ENCODE results near the gene PDE6G.
"Not testable (repeated sequence)": the region's sequence is repeated elsewhere in the genome, so short reads cannot be mapped to it uniquely, and the experiment has no call there.

Gene PDE6G

GRCh38 chr17:81683208-81683583 is 26.9 kb upstream of the PDE6G start:
- Histone ChIP-seq H3K4me3 (ENCODE audit: low read length) (peak overlapping the region; percentile 86), H3K36me3 (ENCODE audit: insufficient read depth, low read length) (peaks cover 24% of the 10 kb centered on the region), H3K9me3 (ENCODE audit: low read length) (no peaks in the 10 kb centered on the region), H3K4me1 (ENCODE audit: insufficient read depth, low read length) (peaks cover 21% of the 10 kb centered on the region), H3K27me3 (ENCODE audit: insufficient read depth, low read length) (no peaks in the 10 kb centered on the region), H2AFZ (ENCODE audit: low read depth, low read length) (peak overlapping the region; percentile 20)

GRCh38 chr17:81682565-81683207 is 26.3 kb upstream of the PDE6G start:
- no peaks in the 10 kb centered on the region for H3K9me3 ChIP-seq (ENCODE audit: low read length)
- no peaks in the 10 kb centered on the region for H3K27me3 ChIP-seq (ENCODE audit: insufficient read depth, low read length)
- H2AFZ ChIP-seq (ENCODE audit: low read depth, low read length), result no peak overlapping the region
- peaks cover 21% of the 10 kb centered on the region for H3K36me3 ChIP-seq (ENCODE audit: insufficient read depth, low read length)
- peaks cover 21% of the 10 kb centered on the region for H3K4me1 ChIP-seq (ENCODE audit: insufficient read depth, low read length)
- peak overlapping the region; percentile 86 for H3K4me3 ChIP-seq (ENCODE audit: low read length)

- Histone ChIP-seq H3K4me3 (ENCODE audit: low read length) (no peak overlapping the region), H2AFZ (ENCODE audit: low read depth, low read length) (no peak overlapping the region), H3K36me3 (ENCODE audit: insufficient read depth, low read length) (peaks cover 11% of the 10 kb centered on the region), H3K27me3 (ENCODE audit: insufficient read depth, low read length) (no peaks in the 10 kb centered on the region), H3K4me1 (ENCODE audit: insufficient read depth, low read length) (peaks cover 21% of the 10 kb centered on the region), H3K9me3 (ENCODE audit: low read length) (no peaks in the 10 kb centered on the region)
Measured at GRCh38 chr17:81681672-81682071, 25.3 kb upstream of the PDE6G start.

- H3K9me3 ChIP-seq (ENCODE audit: low read length), result no peaks in the 10 kb centered on the region
- H3K27me3 ChIP-seq (ENCODE audit: insufficient read depth, low read length), result no peaks in the 10 kb centered on the region
- H3K36me3 ChIP-seq (ENCODE audit: insufficient read depth, low read length), result peaks cover 6% of the 10 kb centered on the region
- no peak overlapping the region for H2AFZ ChIP-seq (ENCODE audit: low read depth, low read length)
- H3K4me1 ChIP-seq (ENCODE audit: insufficient read depth, low read length), result peaks cover 16% of the 10 kb centered on the region
- H3K4me3 ChIP-seq (ENCODE audit: low read length), result no peak overlapping the region
Measured at GRCh38 chr17:81680150-81680549, 23.8 kb upstream of the PDE6G start.

- Histone ChIP-seq H3K36me3 (ENCODE audit: insufficient read depth, low read length) (peaks cover 28% of the 10 kb centered on the region), H3K9me3 (ENCODE audit: low read length) (no peaks in the 10 kb centered on the region), H3K27me3 (ENCODE audit: insufficient read depth, low read length) (no peaks in the 10 kb centered on the region), H3K4me3 (ENCODE audit: low read length) (no peak overlapping the region), H2AFZ (ENCODE audit: low read depth, low read length) (no peak overlapping the region), H3K4me1 (ENCODE audit: insufficient read depth, low read length) (no peaks in the 10 kb centered on the region)
Measured at GRCh38 chr17:81676906-81677305, 20.6 kb upstream of the PDE6G start.

GRCh38 chr17:81675515-81676221 is 19.3 kb upstream of the PDE6G start:
- not testable (repeated sequence) for H3K4me1 ChIP-seq (ENCODE audit: insufficient read depth, low read length); H2AFZ ChIP-seq (ENCODE audit: low read depth, low read length); H3K4me3 ChIP-seq (ENCODE audit: low read length); H3K27me3 ChIP-seq (ENCODE audit: insufficient read depth, low read length); H3K9me3 ChIP-seq (ENCODE audit: low read length)
- peaks cover 34% of the 10 kb centered on the region for H3K36me3 ChIP-seq (ENCODE audit: insufficient read depth, low read length)

GRCh38 chr17:81673561-81674258 is 17.4 kb upstream of the PDE6G start:
- no peaks in the 10 kb centered on the region for H3K27me3 ChIP-seq (ENCODE audit: insufficient read depth, low read length)
- H2AFZ ChIP-seq (ENCODE audit: low read depth, low read length), result no peak overlapping the region
- peaks cover 50% of the 10 kb centered on the region for H3K36me3 ChIP-seq (ENCODE audit: insufficient read depth, low read length)
- H3K4me3 ChIP-seq (ENCODE audit: low read length), result no peak overlapping the region
- H3K9me3 ChIP-seq (ENCODE audit: low read length), result no peaks in the 10 kb centered on the region
- no peaks in the 10 kb centered on the region for H3K4me1 ChIP-seq (ENCODE audit: insufficient read depth, low read length)

- no peak overlapping the region for H2AFZ ChIP-seq (ENCODE audit: low read depth, low read length)
- no peaks in the 10 kb centered on the region for H3K27me3 ChIP-seq (ENCODE audit: insufficient read depth, low read length)
- H3K4me3 ChIP-seq (ENCODE audit: low read length), result no peak overlapping the region
- peaks cover 57% of the 10 kb centered on the region for H3K36me3 ChIP-seq (ENCODE audit: insufficient read depth, low read length)
- no peaks in the 10 kb centered on the region for H3K9me3 ChIP-seq (ENCODE audit: low read length)
- H3K4me1 ChIP-seq (ENCODE audit: insufficient read depth, low read length), result peaks cover 2% of the 10 kb centered on the region
Measured at GRCh38 chr17:81672954-81673353, 16.6 kb upstream of the PDE6G start.

- Histone ChIP-seq H2AFZ (ENCODE audit: low read depth, low read length) (no peak overlapping the region), H3K4me3 (ENCODE audit: low read length) (no peak overlapping the region), H3K27me3 (ENCODE audit: insufficient read depth, low read length) (no peaks in the 10 kb centered on the region), H3K36me3 (ENCODE audit: insufficient read depth, low read length) (peaks cover 61% of the 10 kb centered on the region), H3K4me1 (ENCODE audit: insufficient read depth, low read length) (peaks cover 6% of the 10 kb centered on the region), H3K9me3 (ENCODE audit: low read length) (no peaks in the 10 kb centered on the region)
Measured at GRCh38 chr17:81672504-81672903, 16.2 kb upstream of the PDE6G start.

GRCh38 chr17:81667754-81668153 is 11.4 kb upstream of the PDE6G start:
- Histone ChIP-seq H3K4me3 (ENCODE audit: low read length) (peak overlapping the region; percentile 12), H3K9me3 (ENCODE audit: low read length) (no peaks in the 10 kb centered on the region), H3K27me3 (ENCODE audit: insufficient read depth, low read length) (no peaks in the 10 kb centered on the region), H3K4me1 (ENCODE audit: insufficient read depth, low read length) (peaks cover 16% of the 10 kb centered on the region), H2AFZ (ENCODE audit: low read depth, low read length) (no peak overlapping the region), H3K36me3 (ENCODE audit: insufficient read depth, low read length) (peaks cover 49% of the 10 kb centered on the region)

- peak within 1 kb of the TSS; percentile 13 for H2AFZ ChIP-seq (ENCODE audit: low read depth, low read length)
- peaks cover 16% of the 10 kb centered on the region for H3K4me1 ChIP-seq (ENCODE audit: insufficient read depth, low read length)
- H3K9me3 ChIP-seq (ENCODE audit: low read length), result no peaks in the 10 kb centered on the region
Measured at GRCh38 chr17:81666342-81667191, 10.2 kb upstream of the PDE6G start, which contains the start of the genes CCDC137 and OXLD1. CCDC137 (plus strand) TSS chr17:81666737; CDS start chr17:81666767, 30 bp downstream. OXLD1 (minus strand) TSS chr17:81666605; CDS start chr17:81666577, 28 bp downstream.

GRCh38 chr17:81666092-81666341 is 9.7 kb upstream of the PDE6G start:
- Histone ChIP-seq H2AFZ (ENCODE audit: low read depth, low read length) (peak overlapping the region; percentile 13), H3K4me1 (ENCODE audit: insufficient read depth, low read length) (peaks cover 16% of the 10 kb centered on the region), H3K36me3 (ENCODE audit: insufficient read depth, low read length) (peaks cover 31% of the 10 kb centered on the region), H3K4me3 (ENCODE audit: low read length) (peak overlapping the region; percentile 92), H3K9me3 (ENCODE audit: low read length) (no peaks in the 10 kb centered on the region), H3K27me3 (ENCODE audit: insufficient read depth, low read length) (no peaks in the 10 kb centered on the region)

More at GRCh38 chr17:81666342-81667191, 10.2 kb upstream of the PDE6G start, which contains the start of the genes CCDC137 and OXLD1:
- Histone ChIP-seq H3K4me3 (ENCODE audit: low read length) (peak within 1 kb of the TSS; percentile 92), H3K27me3 (ENCODE audit: insufficient read depth, low read length) (no peaks in the 10 kb centered on the region), H3K36me3 (ENCODE audit: insufficient read depth, low read length) (peaks cover 37% of the 10 kb centered on the region)
